ENCODE data around the gene BRF1.
"Not testable (repeated sequence)": the region's sequence is repeated elsewhere in the genome, so short reads cannot be mapped to it uniquely, and the experiment has no call there.

BRF1 gene

DNA sequence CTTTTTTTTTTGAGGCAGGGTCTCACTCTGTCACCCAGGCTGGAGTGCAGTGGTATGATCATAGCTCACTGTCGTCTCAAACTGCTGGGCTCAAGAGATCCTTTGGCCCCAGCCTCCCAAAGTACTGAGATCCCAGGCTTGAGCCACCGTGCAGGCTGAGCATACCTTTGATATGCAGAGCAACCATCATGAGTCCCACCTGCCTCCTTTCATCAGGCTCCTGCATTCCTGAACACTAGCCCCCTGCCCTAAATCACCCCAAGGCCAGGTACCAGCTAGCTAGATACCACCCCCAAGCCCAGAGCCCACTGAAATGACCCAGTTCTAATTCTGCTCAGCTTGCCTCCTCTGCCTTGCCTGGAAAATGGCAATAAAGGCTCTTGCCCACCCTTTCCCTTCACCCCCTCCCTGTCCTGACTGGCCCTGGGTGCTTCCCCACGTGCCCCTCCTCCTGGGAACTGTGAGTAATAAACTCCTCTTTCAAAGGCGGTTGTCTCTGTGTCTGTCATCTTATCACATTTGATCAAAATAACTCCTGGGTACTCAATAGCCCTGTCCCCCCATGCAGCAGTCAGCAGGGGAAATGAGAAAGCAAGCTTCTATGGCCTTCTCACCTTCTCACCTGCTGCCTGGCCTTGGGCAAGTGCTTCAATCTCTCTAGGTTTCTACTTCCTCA is 6.4 kb upstream of the BRF1 start:
- DNase-seq (ENCODE audit: low read depth in 2 of 2): no peak
- TF ChIP-seq, protein P1, sequence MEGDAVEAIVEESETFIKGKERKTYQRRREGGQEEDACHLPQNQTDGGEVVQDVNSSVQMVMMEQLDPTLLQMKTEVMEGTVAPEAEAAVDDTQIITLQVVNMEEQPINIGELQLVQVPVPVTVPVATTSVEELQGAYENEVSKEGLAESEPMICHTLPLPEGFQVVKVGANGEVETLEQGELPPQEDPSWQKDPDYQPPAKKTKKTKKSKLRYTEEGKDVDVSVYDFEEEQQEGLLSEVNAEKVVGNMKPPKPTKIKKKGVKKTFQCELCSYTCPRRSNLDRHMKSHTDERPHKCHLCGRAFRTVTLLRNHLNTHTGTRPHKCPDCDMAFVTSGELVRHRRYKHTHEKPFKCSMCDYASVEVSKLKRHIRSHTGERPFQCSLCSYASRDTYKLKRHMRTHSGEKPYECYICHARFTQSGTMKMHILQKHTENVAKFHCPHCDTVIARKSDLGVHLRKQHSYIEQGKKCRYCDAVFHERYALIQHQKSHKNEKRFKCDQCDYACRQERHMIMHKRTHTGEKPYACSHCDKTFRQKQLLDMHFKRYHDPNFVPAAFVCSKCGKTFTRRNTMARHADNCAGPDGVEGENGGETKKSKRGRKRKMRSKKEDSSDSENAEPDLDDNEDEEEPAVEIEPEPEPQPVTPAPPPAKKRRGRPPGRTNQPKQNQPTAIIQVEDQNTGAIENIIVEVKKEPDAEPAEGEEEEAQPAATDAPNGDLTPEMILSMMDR (IDR thresholded peaks at IDR 0.05; ENCODE audit: low read depth, low read length): no peak
- H3K4me3 ChIP-seq (replicated peaks in 1 of 2; ENCODE audit: low read depth in 2 of 2, low read length in 2 of 2): no peak overlapping the region

DNA sequence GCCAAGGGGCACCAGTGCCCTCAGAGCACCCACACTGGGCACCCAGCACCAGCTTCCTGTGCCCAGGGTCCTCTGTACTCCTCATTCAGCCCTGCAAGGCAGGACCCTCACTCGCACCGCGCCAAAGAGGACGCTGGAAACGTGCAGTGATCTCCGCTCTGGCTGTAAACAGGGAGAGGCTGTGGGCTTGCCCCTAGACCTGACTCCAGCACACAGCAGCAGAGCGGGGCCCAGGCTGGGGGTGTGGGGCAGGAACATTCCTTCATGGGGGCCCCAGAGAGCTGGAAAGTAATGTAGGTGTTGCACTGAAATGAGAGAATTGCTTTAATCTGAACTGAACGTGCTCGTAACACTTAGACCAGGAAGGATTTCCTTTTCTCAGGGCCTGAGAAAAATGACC is 5.0 kb upstream of the BRF1 start:
- TF ChIP-seq, protein P1 (IDR thresholded peaks at IDR 0.05; ENCODE audit: low read depth, low read length): no peak
- H3K4me3 ChIP-seq (replicated peaks in 1 of 2; ENCODE audit: low read depth in 2 of 2, low read length in 2 of 2): no peak overlapping the region
- no peak for DNase-seq (ENCODE audit: low read depth in 2 of 2)

DNA sequence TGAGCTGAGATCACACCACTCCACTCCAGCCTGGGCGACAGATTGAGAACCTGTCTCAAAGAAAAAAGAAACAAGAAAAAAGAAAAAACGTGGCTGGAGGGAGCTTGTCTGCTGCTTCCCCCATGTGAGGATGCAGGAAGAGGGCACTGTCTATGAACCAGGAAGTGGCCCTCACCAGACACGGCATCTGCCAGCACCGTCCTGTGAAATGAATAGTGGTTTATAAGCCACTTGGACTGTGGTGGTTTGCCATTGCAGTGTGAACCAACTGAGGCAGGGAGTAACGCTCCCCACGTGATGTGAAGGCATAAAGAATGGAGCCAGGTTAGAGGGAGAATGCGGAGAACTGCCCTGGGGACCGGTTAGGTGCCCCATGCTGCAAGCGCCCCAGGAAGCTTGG is 4.5 kb upstream of the BRF1 start:
- H3K4me3 ChIP-seq (replicated peaks in 1 of 2; ENCODE audit: low read depth in 2 of 2, low read length in 2 of 2): no peak overlapping the region
- TF ChIP-seq, protein P1 (IDR thresholded peaks at IDR 0.05; ENCODE audit: low read depth, low read length): no peak
- no peak for DNase-seq (ENCODE audit: low read depth in 2 of 2)

DNA sequence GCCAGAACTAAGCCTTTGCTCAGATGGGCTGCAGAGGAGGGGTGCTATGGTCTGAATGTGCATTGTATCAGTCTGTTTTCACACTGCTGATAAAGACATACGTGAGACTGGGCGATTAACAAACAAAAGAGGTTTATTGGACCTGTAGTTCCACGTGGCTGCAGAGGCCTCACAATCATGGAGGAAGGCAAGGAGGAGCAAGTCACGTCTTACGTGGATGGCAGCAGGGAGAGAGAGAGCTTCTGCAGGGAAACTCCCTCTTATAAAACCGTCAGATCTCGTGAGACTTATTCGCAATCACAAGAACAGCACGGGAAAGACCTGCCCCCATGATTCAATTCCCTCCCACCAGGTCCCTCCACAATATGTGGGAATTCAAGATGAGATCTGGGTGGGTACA is 3.8 kb upstream of the BRF1 start:
- DNase-seq (ENCODE audit: low read depth in 2 of 2): no peak
- H3K4me3 ChIP-seq (replicated peaks in 1 of 2; ENCODE audit: low read depth in 2 of 2, low read length in 2 of 2): no peak overlapping the region
- TF ChIP-seq, protein P1 (IDR thresholded peaks at IDR 0.05; ENCODE audit: low read depth, low read length): no peak

DNA sequence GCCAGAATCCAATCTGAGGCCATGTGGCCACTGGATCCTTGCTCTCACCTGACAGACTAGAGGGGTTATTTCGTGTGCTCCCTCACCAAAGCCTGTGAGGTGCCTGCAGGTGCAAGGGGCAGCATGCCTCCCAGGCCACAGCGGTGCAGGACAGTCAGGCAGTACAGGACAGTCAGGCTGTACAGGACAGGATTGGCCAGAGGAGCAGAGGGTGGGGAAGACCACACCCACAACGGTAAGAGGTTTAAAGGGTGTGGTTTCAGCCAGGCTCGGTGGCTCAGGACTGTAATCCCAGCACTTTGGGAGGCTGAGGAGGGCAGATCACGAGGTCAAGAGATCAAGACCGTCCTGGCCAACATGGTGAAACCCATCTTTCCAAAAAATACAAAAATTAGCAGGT is 3.1 kb upstream of the BRF1 start:
- DNase-seq (ENCODE audit: low read depth in 2 of 2): no peak
- TF ChIP-seq, protein P1 (IDR thresholded peaks at IDR 0.05; ENCODE audit: low read depth, low read length): no peak
- H3K4me3 ChIP-seq (replicated peaks in 1 of 2; ENCODE audit: low read depth in 2 of 2, low read length in 2 of 2): no peak overlapping the region

DNA sequence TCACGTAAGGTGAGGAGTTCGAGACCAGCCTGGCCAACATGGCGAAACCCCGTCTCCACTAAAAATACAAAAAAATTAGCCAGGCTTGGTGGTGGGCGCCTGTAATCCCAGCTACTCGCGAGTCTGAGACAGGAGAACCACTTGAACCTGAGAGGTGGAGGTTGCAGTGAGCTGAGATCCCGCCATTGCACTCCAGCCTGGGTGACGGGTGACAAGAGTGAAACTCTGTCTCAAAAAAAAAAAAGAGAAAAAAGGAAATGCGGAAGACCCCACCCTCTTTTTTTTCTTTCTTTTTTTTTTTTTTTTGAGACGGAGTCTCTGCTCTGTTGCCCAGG is 1.1 kb upstream of the BRF1 start:
- H3K4me3 ChIP-seq (replicated peaks in 1 of 2; ENCODE audit: low read depth in 2 of 2, low read length in 2 of 2); DNase-seq (ENCODE audit: low read depth in 2 of 2): not testable (repeated sequence)

DNA sequence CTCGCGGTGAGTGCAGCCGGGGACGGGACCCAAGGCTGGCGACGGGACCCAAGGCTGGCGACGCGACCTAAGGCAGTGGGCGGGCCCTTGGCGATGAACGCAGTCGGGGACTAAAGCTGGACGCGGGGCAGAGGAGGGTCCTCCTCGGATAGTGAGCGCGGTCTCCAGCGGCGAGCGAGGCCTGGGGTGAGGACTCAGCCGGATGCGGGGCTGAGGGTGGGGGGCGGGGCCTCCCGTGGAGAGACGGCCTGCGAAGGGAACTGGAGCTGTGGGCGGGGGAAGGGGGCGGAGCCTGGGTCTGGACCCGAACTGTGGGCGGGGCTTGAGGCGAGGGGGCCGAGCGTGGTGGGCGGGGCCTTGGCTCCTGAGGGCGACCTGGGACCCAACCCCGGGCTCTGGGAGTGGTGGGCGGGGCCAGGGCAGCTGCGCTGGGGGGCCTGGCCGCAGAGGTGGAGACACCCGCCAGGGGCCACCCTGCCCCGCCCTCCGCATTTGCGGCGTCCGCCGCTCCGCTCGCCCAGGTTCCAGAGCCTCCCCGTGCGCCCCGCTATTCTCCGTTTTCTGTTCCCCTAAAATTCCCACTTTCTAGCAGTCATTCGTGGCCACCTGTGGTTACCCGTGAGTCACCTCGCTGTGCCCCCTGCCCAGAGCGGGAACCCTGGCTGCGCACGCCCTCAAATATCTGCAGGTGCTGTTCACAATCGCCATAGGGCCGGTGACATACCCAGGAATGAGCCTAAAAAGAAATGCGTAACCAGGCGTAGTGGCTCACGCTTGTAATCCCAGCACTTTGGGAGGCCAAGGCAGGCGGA is 508 bp upstream of the BRF1 start:
- peak; percentile 96 for DNase-seq (ENCODE audit: low read depth in 2 of 2)
- TF ChIP-seq, protein P1 (IDR thresholded peaks at IDR 0.05; ENCODE audit: low read depth, low read length): no peak
- H3K4me3 ChIP-seq (replicated peaks in 1 of 2; ENCODE audit: low read depth in 2 of 2, low read length in 2 of 2): peak overlapping the region; percentile 78 to 84
